K562 (cell line): ENCODE measurements around the gene AMZ1. TPM values are rescaled to one million over a fixed set of nuclear protein-coding genes. Genes with fewer than 3 reads are reported as not detected.
A peak's percentile ranks its signal among the peaks of the same experiment; 100 is the strongest.

Experiments used
- CAMTA2 ChIP-seq: fragments of 250-450 bp; sonication (Bioruptor Pico); conservative IDR thresholded peaks from 2 replicates; pipeline ENCODE4 v1.5.1; 2022
- CHD1 ChIP-seq: fragments of 200-600 bp; sonication (generic); IDR thresholded peaks from one replicate; pipeline ENCODE4 v1.6.1; 2012; ENCODE audit warnings: mild to moderate bottlenecking, moderate library complexity, low read length, inconsistent platforms
- CHD4 ChIP-seq: fragments of 200-600 bp; sonication (generic); IDR thresholded peaks from 3 replicates; pipeline ENCODE4 v1.6.1; 2012; ENCODE audit warnings: low read depth, mild to moderate bottlenecking, mixed read lengths, low read length, inconsistent platforms; ENCODE audit not compliant: insufficient read depth, insufficient replicate concordance, poor library complexity, severe bottlenecking
- CREB3L1 ChIP-seq: fragments of 450-650 bp; IDR thresholded peaks from 2 replicates; pipeline ENCODE4 v1.6.1; 2014; ENCODE audit warnings: low read depth, mild to moderate bottlenecking, moderate library complexity, borderline replicate concordance
- ETS2 ChIP-seq: IDR thresholded peaks from 2 replicates; pipeline ENCODE4 v1.6.1; 2016; ENCODE audit warnings: borderline replicate concordance, missing genetic modification characterization, mild to moderate bottlenecking, moderate library complexity, missing compliant biosample characterization; ENCODE audit not compliant: poor library complexity, severe bottlenecking
- KDM1A ChIP-seq, 2 experiments: fragments of 450-650 bp; IDR thresholded peaks; 2 replicates each; pipeline ENCODE4 v1.6.1; 2016; ENCODE audit warnings: mild to moderate bottlenecking in 2 of 2
- MAFK ChIP-seq: IDR thresholded peaks from 2 replicates; pipeline ENCODE4 v1.6.1; 2011; ENCODE audit warnings: low read length, improper control_type of control experiment
- MYNN ChIP-seq, 2 experiments: sonication (generic); formaldehyde crosslinking in 1 of 2; IDR thresholded peaks; 2 replicates each; pipeline versions ENCODE4 v1.5.0 to v1.6.1; 2016 to 2020; ENCODE audit warnings: antibody characterized with exemption in 1 of 2, missing genetic modification reagents in 1 of 2
- NELFE ChIP-seq: IDR thresholded peaks from 2 replicates; pipeline ENCODE4 v1.6.1; 2011; ENCODE audit warnings: mild to moderate bottlenecking; ENCODE audit not compliant: insufficient read depth, insufficient read length
- NONO ChIP-seq, 2 experiments: fragments of 200-400 bp in 1 of 2; fragments of 450-650 bp in 1 of 2; formaldehyde crosslinking in 1 of 2; IDR thresholded peaks; 2 replicates each; pipeline ENCODE4 v1.6.1; 2017; ENCODE audit warnings: low read depth in 2 of 2, mild to moderate bottlenecking in 2 of 2, moderate library complexity in 2 of 2, low read length in 1 of 2
- NR2C1 ChIP-seq, 2 experiments: fragments of 450-650 bp; IDR thresholded peaks; 2 replicates each; pipeline ENCODE4 v1.6.1; 2017; ENCODE audit warnings: mild to moderate bottlenecking in 2 of 2, antibody characterized with exemption in 1 of 2, inconsistent platforms in 1 of 2, missing compliant biosample characterization in 1 of 2, missing genetic modification characterization in 1 of 2
- POLR2G ChIP-seq: fragments of 200-400 bp; formaldehyde crosslinking; IDR thresholded peaks from 2 replicates; pipeline ENCODE4 v1.6.1; 2017; ENCODE audit warnings: low read depth, mild to moderate bottlenecking, antibody characterized with exemption, low read length, moderate library complexity
- POU5F1 ChIP-seq: fragments of 150-350 bp; IDR thresholded peaks from 2 replicates; pipeline ENCODE4 v1.6.1; 2014; ENCODE audit warnings: borderline replicate concordance, low read length, low read depth, mild to moderate bottlenecking; ENCODE audit not compliant: partially characterized antibody
- PTTG1 ChIP-seq: fragments of 450-650 bp; IDR thresholded peaks from 2 replicates; pipeline ENCODE4 v1.6.1; 2016; ENCODE audit warnings: low read depth, mild to moderate bottlenecking, missing genetic modification characterization, missing compliant biosample characterization
- RBM39 ChIP-seq: fragments of 200-400 bp; formaldehyde crosslinking; optimal IDR thresholded peaks from 2 replicates; pipeline ENCODE3; 2018; ENCODE audit warnings: low read depth, low read length
- TAF7 ChIP-seq: fragments of 450-650 bp; IDR thresholded peaks from 2 replicates; pipeline ENCODE4 v1.6.1; 2016; ENCODE audit warnings: missing genetic modification characterization, missing compliant biosample characterization
- TCF15 ChIP-seq: fragments of 250-450 bp; sonication (Bioruptor Pico); IDR thresholded peaks from 2 replicates; pipeline ENCODE4 v1.8.0; 2022; ENCODE audit warnings: moderate library complexity, mild to moderate bottlenecking, inconsistent platforms
- ZBTB11 ChIP-seq, 3 experiments: fragments of 200-800 bp in 1 of 3; fragments of 250-450 bp in 1 of 3; fragments of 450-650 bp in 1 of 3; sonication (Bioruptor Pico) in 1 of 3; sonication (Bioruptor generic) in 1 of 3; formaldehyde crosslinking in 1 of 3; IDR thresholded peaks; 2 replicates each; pipeline versions ENCODE4 v1.6.1 to v1.8.0; 2016 to 2022; ENCODE audit warnings: mild to moderate bottlenecking in 2 of 3, missing genetic modification characterization in 2 of 3, missing compliant biosample characterization in 1 of 3, moderate library complexity in 1 of 3
- ZEB2 ChIP-seq: fragments of 450-650 bp; IDR thresholded peaks from 2 replicates; pipeline ENCODE4 v1.6.1; 2016
- ZNF212 ChIP-seq: fragments of 450-650 bp; formaldehyde crosslinking; IDR thresholded peaks from 2 replicates; pipeline ENCODE4 v1.4.0; 2020; ENCODE audit warnings: mild to moderate bottlenecking
- ZNF253 ChIP-seq: fragments of 250-450 bp; sonication (Bioruptor Pico); conservative IDR thresholded peaks from 2 replicates; pipeline ENCODE4 v1.6.1; 2021; ENCODE audit warnings: mild to moderate bottlenecking
- ZNF507 ChIP-seq: conservative IDR thresholded peaks from 2 replicates; pipeline ENCODE4 v1.6.1; 2017; ENCODE audit warnings: missing genetic modification characterization, missing compliant biosample characterization
- polyA plus RNA-seq, 8 experiments: library from polyadenylated mRNA; depleted of rRNA in 4 of 8; stranded (reverse) in 5 of 8; unstranded in 3 of 8; fragments of >200 nt; fragmentation: Nextera tagmentation in 2 of 8; fragmentation: Illumina TruSeq in 1 of 8; extraction: Ambion mirVana in 2 of 8; extraction: Trizol in 1 of 8; gene quantifications; 2 replicates each; pipeline versions ENCODE4 v1.2.1 to v1.2.3, GENCODE V29; 2011 to 2014; ENCODE audit warnings: inconsistent platforms in 1 of 8, missing spikeins in 1 of 8
- total RNA-seq, 7 experiments: library from RNA; depleted of rRNA in 6 of 7; stranded (reverse); fragments of >200 nt in 6 of 7; fragmentation: Illumina TruSeq in 2 of 7; extraction: Trizol in 2 of 7; gene quantifications; 2 replicates each; pipeline versions ENCODE4 v1.2.1 to v1.2.3, GENCODE V29; 2011 to 2021; ENCODE audit warnings: low replicate concordance in 1 of 7

AMZ1 gene
- total and polyA plus RNA-seq, 9 of the 15 experiments (the other 6 are each of a cell fraction or from before 2014, with no cell fraction given) = not detected

- TF ChIP-seq ZBTB11 (CRISPR knock-in tag; IDR thresholded peaks at IDR 0.05) (peak in 1 of 3 experiments; percentile 70; a peak in 1 of 6 replicates), CREB3L1 (peak; percentile 90; the same call in 1 of the 2 replicates), ZNF253 (no peak), CHD4 (no peak), ETS2 (no peak), ZEB2 (peak; percentile 49; the same call in 1 of the 2 replicates), CAMTA2 (no peak), RBM39 (no peak), TCF15 (CRISPR knock-in tag) (no peak), KDM1A (IDR thresholded peaks at IDR 0.05) (peak; percentile 54 to 78; a peak in 3 of 4 replicates), POLR2G (no peak), MAFK (peak; percentile 84), NONO (IDR thresholded peaks at IDR 0.05; ENCODE audit: low read depth in 2 of 2, low read length in 1 of 2) (no peak), POU5F1 (no peak), PTTG1 (tag) (no peak), NR2C1 (IDR thresholded peaks at IDR 0.05) (peak; percentile 48), NR2C1 (tag; IDR thresholded peaks at IDR 0.05) (no peak), MYNN (IDR thresholded peaks at IDR 0.05) (0 out of 2 replicates have a peak, but pooled peaks have one; percentile 49), MYNN (CRISPR knock-in tag; IDR thresholded peaks at IDR 0.05) (no peak), CHD1 (no peak), ZNF212 (no peak), ZNF507 (no peak), TAF7 (tag) (no peak), NELFE (no peak)
These were observed 70.1 kb downstream of the AMZ1 start (continued) for GRCh38 chr7:2757904-2758672.
